GM18517 (cell line): ENCODE data around the gene KIF5C.
"Not testable (repeated sequence)": the region's sequence is repeated elsewhere in the genome, so short reads cannot be mapped to it uniquely, and the experiment has no call there.

Experiments used
- ATAC-seq: cut with Tn5 transposase; IDR thresholded peaks from one replicate; pipeline ENCODE4 v1.9.1; 2021; ENCODE audit warnings: mild to moderate bottlenecking, moderate library complexity; ENCODE audit not compliant: unreplicated experiment

The KIF5C gene

GRCh38 chr2:148874868-148875341, at the start of gene KIF5C:
TSS of gene KIF5C (plus strand) at chr2:148875227. CDS start at chr2:148875618, 391 bp downstream.
- peak; percentile 89 for ATAC-seq

- no peak for ATAC-seq
These were observed 48.2 kb upstream of the KIF5C start for GRCh38 chr2:148826791-148827190.

- ATAC-seq = no peak
These were observed 46.1 kb upstream of the KIF5C start for GRCh38 chr2:148828941-148829340.

GRCh38 chr2:148829618-148830017, 45.4 kb upstream of the KIF5C start:
- no peak for ATAC-seq

DNA sequence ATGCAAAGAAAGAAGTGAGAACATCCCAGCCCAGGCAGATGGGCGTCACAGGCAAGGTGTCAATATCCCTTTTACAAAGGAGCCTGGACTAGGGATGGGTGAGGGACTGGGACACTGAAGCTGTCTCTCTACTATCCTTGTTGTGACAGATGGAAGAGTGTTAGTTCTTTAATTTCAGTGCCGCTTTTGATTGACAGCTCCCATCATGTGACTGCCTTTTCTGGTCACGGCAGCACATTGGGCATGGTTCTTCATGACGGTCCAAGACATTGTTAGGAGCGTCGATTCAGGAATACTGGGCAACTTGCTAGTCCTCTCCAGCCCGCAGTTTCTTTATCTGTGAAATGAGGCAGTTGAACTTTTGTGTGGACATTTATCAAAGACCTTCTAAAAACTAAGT, 42.4 kb upstream of the KIF5C start:
- ATAC-seq = no peak

DNA sequence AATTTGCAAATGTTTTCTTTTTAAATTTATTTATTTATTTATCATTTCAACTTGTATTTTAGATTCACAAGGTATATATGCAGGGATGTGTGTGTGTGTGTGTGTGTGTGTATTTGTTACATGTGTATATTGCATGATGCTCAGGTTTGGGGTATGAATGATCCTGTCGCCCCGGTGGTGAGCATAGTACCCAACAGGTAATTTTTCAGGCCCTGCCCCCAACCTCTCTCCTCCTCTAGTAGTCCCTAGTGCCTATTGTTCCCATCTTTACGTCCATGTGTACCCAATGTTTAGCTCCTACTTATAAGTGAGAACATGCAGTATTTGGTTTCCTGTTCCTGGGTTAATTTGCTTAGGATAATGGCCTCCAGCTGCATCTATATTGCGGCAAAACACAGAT, 33.0 kb upstream of the KIF5C start:
- ATAC-seq = no peak

GRCh38 chr2:148848146-148848545, 26.9 kb upstream of the KIF5C start:
- ATAC-seq = no peak

DNA sequence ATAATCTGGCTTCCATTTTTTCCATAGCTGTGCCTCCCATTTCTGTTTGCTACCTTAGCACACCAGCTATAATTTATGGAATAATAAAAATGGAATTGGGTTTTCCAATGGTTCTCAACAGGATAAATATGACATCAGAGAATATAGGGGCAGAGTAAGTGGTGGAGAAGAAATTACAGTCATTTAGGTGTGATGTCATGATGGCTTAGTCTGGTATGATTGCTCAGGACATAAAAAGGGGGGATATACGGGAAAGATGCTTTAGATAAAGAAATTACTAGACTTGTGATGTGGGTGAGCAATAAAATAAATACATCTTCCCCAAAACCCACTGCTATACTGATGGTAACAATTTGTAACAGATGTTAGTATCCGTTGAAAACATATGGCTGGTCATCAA, 21.6 kb upstream of the KIF5C start:
- ATAC-seq = no peak

DNA sequence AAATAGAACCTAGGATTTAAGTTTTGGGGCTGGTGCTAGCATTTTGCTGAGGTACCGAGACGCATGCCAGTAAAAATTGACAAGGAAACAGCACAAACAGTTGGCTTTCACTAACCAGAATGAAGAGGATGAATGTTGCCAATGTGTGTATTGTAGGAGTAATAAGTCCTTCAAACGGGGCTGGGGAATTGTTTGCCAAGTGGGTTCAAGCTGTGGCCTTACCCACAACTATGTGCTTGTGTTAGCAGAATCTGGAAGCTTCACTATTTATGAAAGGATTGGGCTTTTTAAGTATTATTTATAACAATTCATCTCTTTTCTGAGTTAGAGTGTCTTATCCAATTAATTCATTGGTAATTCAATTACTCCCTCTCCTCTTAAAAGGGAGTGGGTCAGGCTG, 15.0 kb upstream of the KIF5C start:
- ATAC-seq = no peak

DNA sequence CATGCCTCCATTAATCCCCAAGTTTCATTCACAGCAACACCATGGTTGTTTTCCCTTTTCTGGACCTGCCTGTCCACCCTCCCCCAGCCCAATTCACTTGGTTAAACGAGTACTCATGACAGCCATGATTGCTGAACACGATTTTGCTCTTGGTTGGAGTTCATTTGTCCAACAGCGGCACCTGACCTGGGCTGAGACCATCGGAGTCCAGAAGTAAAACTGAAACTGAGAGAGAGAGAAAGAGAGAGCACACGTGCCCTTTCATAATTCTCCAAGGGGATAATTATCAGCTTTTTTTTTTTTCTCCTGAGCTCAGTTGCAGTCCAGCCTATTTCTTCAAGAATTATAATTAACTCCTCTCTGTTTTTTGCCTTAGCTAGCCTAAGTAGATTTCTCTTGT, 13.7 kb upstream of the KIF5C start:
- no peak for ATAC-seq

GRCh38 chr2:148862478-148862877, 12.5 kb upstream of the KIF5C start:
- ATAC-seq = not testable (repeated sequence)

- no peak for ATAC-seq
These were observed 9.5 kb upstream of the KIF5C start for GRCh38 chr2:148865512-148865911.

GRCh38 chr2:148866091-148866490, 8.9 kb upstream of the KIF5C start:
- ATAC-seq = no peak

- no peak for ATAC-seq
These were observed 7.8 kb upstream of the KIF5C start for GRCh38 chr2:148867079-148867769.

DNA sequence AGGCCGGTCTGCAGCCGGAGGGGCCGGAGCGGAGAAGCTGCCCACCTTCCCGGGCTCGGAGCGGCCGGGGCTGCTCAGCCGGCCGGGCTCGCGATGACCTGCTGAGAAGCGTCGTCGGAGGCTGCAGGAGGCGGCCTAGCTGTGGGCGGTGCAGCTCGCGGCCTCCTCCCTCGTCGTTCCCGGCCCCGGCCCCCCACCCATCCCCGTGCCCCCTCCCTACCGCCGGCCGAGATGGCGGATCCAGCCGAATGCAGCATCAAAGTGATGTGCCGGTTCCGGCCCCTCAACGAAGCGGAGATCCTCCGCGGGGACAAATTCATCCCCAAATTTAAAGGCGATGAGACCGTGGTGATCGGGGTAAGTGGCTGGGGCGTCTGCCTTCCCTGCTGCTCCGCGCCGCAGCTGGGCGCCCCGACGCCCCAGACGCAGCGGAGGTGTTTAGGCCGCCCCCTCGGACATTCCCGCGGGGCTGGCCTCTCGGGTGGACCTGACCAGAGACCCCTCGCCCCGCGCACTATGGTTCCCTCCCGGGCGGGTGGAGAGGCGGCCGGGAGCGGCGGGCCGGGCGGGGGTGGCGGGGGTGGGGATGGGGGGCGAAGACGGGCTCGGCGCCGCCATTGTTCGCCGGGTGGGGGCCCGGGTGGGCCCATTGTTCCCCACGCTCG, 492 bp downstream of the KIF5C start:
- peak; percentile 30 for ATAC-seq

- no peak for ATAC-seq
These were observed 1.2 kb downstream of the KIF5C start for GRCh38 chr2:148876202-148876594.

DNA sequence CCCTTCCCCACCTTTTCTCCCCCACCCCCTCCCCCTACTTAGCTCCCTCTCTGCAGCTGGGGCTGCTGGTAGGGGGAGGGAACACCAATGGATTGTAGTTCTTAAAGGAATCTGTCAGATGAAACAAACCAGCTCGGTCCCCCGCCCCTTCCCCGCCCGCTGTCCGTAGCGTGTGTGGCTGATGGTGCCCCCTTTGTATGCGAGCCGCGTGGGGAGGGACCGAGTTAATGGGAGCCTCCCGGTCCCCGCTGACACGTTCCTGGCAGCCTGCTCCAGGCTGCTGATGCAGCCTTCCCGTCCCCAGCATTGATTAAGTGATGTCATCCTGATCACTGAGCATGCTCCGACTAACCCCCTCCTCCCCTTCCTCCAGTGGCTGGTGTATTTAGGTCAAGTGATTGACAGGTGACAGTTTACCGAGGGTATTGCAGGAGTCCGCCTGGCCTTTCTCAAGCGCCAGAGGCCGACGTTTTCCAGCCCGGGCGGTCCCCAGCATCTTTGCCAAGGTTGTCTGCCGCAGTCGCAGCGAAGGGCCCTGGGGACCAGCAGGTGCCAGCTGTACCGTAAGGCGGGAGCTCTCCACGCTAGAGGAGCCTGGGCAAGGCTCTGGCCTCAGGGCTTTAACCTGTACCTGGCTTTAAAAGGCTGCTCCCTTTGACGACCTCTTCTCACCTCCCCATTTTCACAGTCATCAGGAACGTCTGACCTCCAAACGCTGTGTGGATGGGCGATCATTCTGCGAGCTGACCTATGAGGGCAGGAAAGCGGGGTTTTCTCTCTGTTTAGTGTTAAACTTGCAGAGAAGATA, 1.8 kb downstream of the KIF5C start:
- no peak for ATAC-seq

DNA sequence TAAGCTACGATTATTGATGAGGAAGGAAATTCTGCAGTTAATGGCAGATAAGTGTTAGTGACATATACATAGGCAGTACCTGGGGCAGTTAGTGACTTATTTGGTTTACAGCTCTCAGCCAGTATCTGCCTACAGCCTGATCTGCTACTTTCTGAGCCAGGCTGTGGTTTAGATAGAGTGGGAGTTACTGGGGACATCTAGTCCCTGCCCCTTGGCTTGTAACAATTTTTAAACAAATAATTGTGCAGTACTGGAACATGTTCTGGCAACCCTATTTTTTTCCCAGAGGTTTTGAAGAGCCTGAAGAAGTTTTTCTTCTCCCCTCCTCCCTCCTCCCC, 2.3 kb downstream of the KIF5C start:
- ATAC-seq = no peak

DNA sequence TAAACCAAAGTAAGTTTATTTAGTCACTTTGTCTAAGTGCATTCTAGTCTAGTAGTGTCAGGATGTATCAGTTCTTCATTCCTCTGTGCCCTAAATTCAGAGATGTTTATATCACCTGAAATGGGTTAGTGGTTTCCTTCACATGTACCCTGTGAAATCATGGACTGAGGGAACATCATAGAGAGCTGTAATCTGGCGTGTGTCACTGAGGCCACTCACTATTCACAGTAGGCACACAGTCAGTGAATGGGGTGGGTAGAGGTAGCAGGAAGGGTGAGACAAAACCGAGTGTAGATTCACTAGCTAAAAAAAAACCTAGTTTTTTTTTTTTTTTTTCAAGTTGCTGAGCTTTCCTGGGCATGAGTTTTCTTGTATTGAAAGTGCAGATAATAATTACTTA, 5.6 kb downstream of the KIF5C start:
- ATAC-seq = no peak

- ATAC-seq = no peak
These were observed 7.0 kb downstream of the KIF5C start for GRCh38 chr2:148882051-148882450.

- no peak for ATAC-seq
These were observed 10.2 kb downstream of the KIF5C start for GRCh38 chr2:148885209-148885608.

GRCh38 chr2:148885988-148886387, 11.0 kb downstream of the KIF5C start:
- ATAC-seq = no peak
